OCI-LY3 (cell line): ENCODE results near the gene TIMP3.

Source experiments
- CTCF ChIP-seq: fragments of 200-600, 300-600 bp; sonication (generic); IDR thresholded peaks from 2 replicates; pipeline ENCODE4 v1.5.1; 2014; ENCODE audit warnings: antibody characterized with exemption, low read length, low read depth
- EZH2phosphoT487 ChIP-seq: fragments of 200-600 bp; shearing (Covaris generic); IDR thresholded peaks from 2 replicates; pipeline ENCODE4 v1.6.1; 2018; ENCODE audit warnings: antibody characterized with exemption, mixed run types, low read depth

- no peak for TF ChIP-seq CTCF
- no peak for TF ChIP-seq EZH2phosphoT487
Measured at GRCh38 chr22:32802237-32802765, 796 bp downstream of the TIMP3 start.
